ENCODE data around the gene PTEN. TPM values are rescaled to one million over a fixed set of nuclear protein-coding genes. Genes with fewer than 3 reads are reported as not detected.

Gene PTEN
- total RNA-seq (33.8 and 66.1 TPM in 2 replicates), polyA plus RNA-seq (30.4 and 34.1 TPM in 2 replicates)

DNA sequence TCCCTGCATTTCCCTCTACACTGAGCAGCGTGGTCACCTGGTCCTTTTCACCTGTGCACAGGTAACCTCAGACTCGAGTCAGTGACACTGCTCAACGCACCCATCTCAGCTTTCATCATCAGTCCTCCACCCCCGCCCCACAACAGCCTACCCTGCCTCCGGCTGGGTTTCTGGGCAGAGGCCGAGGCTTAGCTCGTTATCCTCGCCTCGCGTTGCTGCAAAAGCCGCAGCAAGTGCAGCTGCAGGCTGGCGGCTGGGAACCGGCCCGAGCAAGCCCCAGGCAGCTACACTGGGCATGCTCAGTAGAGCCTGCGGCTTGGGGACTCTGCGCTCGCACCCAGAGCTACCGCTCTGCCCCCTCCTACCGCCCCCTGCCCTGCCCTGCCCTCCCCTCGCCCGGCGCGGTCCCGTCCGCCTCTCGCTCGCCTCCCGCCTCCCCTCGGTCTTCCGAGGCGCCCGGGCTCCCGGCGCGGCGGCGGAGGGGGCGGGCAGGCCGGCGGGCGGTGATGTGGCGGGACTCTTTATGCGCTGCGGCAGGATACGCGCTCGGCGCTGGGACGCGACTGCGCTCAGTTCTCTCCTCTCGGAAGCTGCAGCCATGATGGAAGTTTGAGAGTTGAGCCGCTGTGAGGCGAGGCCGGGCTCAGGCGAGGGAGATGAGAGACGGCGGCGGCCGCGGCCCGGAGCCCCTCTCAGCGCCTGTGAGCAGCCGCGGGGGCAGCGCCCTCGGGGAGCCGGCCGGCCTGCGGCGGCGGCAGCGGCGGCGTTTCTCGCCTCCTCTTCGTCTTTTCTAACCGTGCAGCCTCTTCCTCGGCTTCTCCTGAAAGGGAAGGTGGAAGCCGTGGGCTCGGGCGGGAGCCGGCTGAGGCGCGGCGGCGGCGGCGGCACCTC is at the start of gene PTEN, which contains the start of gene KLLN:
Gene PTEN (plus strand): TSS at position 573 of the 891 bp plus-strand sequence. CDS start 845 bp downstream, outside the sequence.
Gene KLLN (minus strand): TSS at position 481 of the 891 bp plus-strand sequence. CDS start 1,046 bp downstream, outside the sequence.
- Histone ChIP-seq H3K36me3 (no peaks in the 10 kb centered on the region), H3K4me1 (ENCODE audit: low read depth) (peaks cover 9% of the 10 kb centered on the region), H3K27ac (peak within 1 kb of the TSS; percentile 96), H3K27me3 (no peaks in the 10 kb centered on the region), H3K9me3 (ENCODE audit: low read depth) (no peaks in the 10 kb centered on the region), H3K4me3 (peak within 1 kb of the TSS; percentile 98)
- DNase-seq (ENCODE audit: low read depth in 1 of 2, low spot score in 1 of 2) = peak; percentile 95 to 97
- TF ChIP-seq, protein P1, sequence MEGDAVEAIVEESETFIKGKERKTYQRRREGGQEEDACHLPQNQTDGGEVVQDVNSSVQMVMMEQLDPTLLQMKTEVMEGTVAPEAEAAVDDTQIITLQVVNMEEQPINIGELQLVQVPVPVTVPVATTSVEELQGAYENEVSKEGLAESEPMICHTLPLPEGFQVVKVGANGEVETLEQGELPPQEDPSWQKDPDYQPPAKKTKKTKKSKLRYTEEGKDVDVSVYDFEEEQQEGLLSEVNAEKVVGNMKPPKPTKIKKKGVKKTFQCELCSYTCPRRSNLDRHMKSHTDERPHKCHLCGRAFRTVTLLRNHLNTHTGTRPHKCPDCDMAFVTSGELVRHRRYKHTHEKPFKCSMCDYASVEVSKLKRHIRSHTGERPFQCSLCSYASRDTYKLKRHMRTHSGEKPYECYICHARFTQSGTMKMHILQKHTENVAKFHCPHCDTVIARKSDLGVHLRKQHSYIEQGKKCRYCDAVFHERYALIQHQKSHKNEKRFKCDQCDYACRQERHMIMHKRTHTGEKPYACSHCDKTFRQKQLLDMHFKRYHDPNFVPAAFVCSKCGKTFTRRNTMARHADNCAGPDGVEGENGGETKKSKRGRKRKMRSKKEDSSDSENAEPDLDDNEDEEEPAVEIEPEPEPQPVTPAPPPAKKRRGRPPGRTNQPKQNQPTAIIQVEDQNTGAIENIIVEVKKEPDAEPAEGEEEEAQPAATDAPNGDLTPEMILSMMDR (IDR thresholded peaks at IDR 0.05; ENCODE audit: low read depth, low read length) = no peak

DNA sequence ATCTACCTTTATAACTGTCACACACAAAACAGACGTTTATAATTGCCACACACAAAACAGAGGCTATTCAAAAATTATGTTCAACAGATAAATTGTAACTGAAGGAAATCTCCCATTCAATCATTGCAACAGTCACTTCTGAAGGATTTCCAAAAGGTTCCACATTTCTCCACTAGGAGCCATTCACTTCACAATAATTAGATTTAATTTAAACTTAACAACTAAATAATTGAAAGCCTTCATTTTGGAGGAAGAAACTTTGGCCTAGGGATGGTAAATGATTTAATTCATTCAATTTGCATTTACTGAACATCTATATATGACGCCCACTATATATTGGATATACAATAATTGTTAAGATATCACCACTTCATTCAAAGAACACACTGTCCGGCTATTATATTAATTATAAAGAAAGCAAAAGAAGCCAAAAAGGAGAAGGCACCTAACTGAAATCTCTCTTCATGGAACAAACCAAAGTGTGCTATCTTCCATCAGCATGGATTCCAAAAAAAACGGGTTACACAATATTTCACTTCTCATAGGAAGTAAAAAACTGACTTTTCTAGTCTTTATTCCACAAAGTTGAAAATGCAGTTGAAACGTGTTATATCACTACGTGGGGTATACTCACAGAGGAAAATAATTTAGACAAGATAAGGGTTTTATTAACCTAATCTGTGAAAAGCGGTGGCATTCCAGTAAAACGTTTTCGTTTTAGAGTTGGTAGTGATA is 47.1 kb upstream of the PTEN start:
- TF ChIP-seq, protein P1 (IDR thresholded peaks at IDR 0.05; ENCODE audit: low read depth, low read length) = no peak
- no peaks in the 10 kb centered on the region for H3K27me3 ChIP-seq
- peaks cover 9% of the 10 kb centered on the region for H3K36me3 ChIP-seq
- no peaks in the 10 kb centered on the region for H3K9me3 ChIP-seq (ENCODE audit: low read depth)
- H3K4me3 ChIP-seq = peak overlapping the region; percentile 58
- peak overlapping the region; percentile 95 for H3K27ac ChIP-seq
- DNase-seq (ENCODE audit: low read depth in 1 of 2, low spot score in 1 of 2) = no peak
- peaks cover 23% of the 10 kb centered on the region for H3K4me1 ChIP-seq (ENCODE audit: low read depth)

DNA sequence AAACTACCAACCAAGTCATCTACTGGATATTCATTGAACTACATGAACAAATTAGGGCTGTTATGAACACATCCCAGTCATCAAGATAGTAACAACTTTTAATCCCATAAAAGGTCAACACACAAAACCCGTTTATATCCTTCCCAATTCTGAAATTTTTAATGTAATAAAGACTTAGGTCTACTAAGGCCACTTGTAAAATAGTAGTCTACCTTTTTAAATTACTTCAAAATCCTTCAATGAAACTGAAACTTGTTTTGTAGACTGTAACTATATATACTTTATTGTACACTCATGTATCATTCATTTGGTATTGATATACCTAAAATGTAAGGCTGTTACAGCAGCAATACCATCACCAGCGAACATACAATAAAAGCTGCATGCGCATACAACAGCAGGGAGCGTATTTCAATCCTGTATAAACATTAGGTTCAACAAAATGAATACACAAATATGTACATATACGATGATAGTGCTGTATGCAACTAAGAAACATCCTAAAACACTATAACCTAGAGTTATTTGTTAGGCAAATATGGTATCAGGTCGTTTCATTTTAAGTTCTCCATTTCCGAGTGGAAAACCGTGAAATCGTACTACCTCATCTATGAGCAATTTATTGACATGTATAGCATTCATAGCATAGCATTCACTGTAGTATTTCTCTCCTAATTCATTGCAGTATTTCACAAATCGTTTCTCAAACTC is 46.4 kb upstream of the PTEN start:
- Histone ChIP-seq H3K27ac (peak overlapping the region; percentile 95), H3K4me3 (peak overlapping the region; percentile 58), H3K36me3 (peaks cover 9% of the 10 kb centered on the region), H3K4me1 (ENCODE audit: low read depth) (peaks cover 23% of the 10 kb centered on the region), H3K27me3 (no peaks in the 10 kb centered on the region), H3K9me3 (ENCODE audit: low read depth) (no peaks in the 10 kb centered on the region)
- no peak for DNase-seq (ENCODE audit: low read depth in 1 of 2, low spot score in 1 of 2)
- TF ChIP-seq, protein P1 (IDR thresholded peaks at IDR 0.05; ENCODE audit: low read depth, low read length) = no peak

DNA sequence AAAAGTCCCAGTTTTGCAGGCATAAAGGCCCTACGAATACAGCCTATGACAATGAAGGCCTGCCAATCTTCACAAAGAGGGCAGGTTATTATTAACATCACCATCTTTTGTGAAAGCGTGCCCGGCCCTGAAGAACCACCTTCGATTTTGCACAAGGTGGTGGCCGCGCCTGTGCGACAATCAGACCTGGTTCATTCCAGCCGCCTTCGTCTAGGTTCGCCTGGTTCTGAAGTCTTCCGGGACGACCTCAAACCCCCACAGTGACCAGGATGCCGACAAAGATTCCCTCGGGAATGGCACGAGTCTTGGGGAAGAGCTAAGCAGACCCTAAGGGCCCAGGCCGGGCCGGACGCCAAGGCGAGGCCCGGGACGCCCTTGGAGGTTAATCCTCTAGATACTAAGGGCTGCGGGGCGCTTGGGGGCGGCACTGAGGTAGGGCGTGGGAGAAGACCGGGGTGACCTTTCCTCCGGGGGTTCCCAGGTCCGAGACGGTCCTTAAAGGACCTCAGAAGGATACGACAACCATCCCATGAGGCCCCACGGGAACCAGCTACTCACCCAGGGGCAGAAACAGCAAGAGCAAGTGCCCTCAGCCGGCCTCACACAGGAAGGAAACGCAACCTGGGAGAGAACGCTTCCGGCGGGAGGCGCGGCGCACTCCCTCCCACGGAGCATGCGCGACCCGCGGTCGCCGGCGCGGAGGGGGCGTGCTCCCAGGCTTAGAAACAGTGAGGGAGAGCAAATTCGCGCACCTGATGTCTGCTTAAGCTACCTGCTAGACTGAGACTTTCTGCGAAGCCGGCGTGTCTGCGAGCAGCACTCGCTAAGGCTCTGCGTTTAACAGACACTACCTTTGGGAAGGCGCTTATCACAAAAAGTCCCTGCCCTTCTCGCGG is 45.6 kb upstream of the PTEN start, which contains the start of gene ATAD1:
Gene ATAD1 (minus strand): TSS at position 618 of the 896 bp plus-strand sequence. CDS start 3,627 bp downstream, outside the sequence.
- H3K27ac ChIP-seq = peak within 1 kb of the TSS; percentile 95
- TF ChIP-seq, protein P1 (IDR thresholded peaks at IDR 0.05; ENCODE audit: low read depth, low read length) = peak; percentile 29
- peak; percentile 87 to 90 for DNase-seq (ENCODE audit: low read depth in 1 of 2, low spot score in 1 of 2)
- no peaks in the 10 kb centered on the region for H3K27me3 ChIP-seq
- peaks cover 23% of the 10 kb centered on the region for H3K4me1 ChIP-seq (ENCODE audit: low read depth)
- H3K9me3 ChIP-seq (ENCODE audit: low read depth) = no peaks in the 10 kb centered on the region
- peak within 1 kb of the TSS; percentile 58 for H3K4me3 ChIP-seq
- H3K36me3 ChIP-seq = peaks cover 6% of the 10 kb centered on the region
